H1 (cell line): Measurements from ENCODE around the gene PRDM15.

Source experiments
- ASH2L ChIP-seq: fragments of 200-600, 300-600 bp; sonication (generic); IDR thresholded peaks from one replicate; pipeline ENCODE4 v1.7.1; 2017; ENCODE audit warnings: low read length
- CEBPB ChIP-seq: IDR thresholded peaks from 2 replicates; pipeline ENCODE4 v1.6.1; 2012; ENCODE audit warnings: low read depth, low read length
- MAFK ChIP-seq: IDR thresholded peaks from 2 replicates; pipeline ENCODE4 v1.6.1; 2012; ENCODE audit warnings: low read depth, mild to moderate bottlenecking, improper control_type of control experiment, low read length
- RAD21 ChIP-seq, 2 experiments: IDR thresholded peaks in 1 of 2; conservative IDR thresholded peaks in 1 of 2; 2 replicates each; pipeline ENCODE4 v1.6.1; 2011; ENCODE audit warnings: low read depth in 2 of 2, low read length in 2 of 2, improper control_type of control experiment in 1 of 2, inconsistent platforms in 1 of 2, mild to moderate bottlenecking in 1 of 2, moderate library complexity in 1 of 2
- RBBP5 ChIP-seq: IDR thresholded peaks from 2 replicates; pipeline ENCODE4 v1.7.1; 2012; ENCODE audit warnings: low read depth, mild to moderate bottlenecking, inconsistent platforms, low read length, moderate library complexity, borderline replicate concordance
- TF ChIP-seq, protein P1 (sequence below), 3 experiments: IDR thresholded peaks; 1 replicate in 2 of 3; 2 replicates in 1 of 3; pipeline versions ENCODE4 v1.5.1 to v1.6.1; 2011; ENCODE audit warnings: low read length in 3 of 3, mild to moderate bottlenecking in 3 of 3, inconsistent platforms in 2 of 3, low read depth in 1 of 3, moderate library complexity in 1 of 3; ENCODE audit not compliant: insufficient read depth in 1 of 3; ENCODE audit errors: control extremely low read depth in 1 of 3
- TF ChIP-seq, protein P2 (sequence below): IDR thresholded peaks from 2 replicates; pipeline ENCODE4 v1.6.1; 2011; ENCODE audit warnings: low read length, improper control_type of control experiment
- TF ChIP-seq, protein P3 (sequence below): IDR thresholded peaks from 2 replicates; pipeline ENCODE4 v1.6.1; 2012; ENCODE audit warnings: inconsistent platforms

DNA sequence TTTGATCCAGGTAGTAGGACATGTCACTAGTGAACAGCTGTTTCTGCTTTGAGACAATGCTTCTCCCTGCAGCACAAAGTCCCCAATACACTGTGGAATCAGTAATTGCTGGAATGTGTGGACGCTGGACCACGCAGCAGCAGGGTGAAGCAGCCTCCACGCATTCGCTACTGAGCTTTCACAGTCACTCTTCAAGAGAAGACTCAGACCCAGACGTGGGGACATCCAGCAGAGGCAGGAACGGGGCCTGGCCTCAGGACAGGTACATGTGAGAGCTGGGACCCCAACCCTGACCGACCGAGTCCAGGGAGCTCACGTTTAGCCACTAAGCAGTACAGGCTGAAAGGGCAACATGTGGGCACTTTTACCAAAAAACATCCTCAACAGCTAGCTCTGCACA is 34.1 kb upstream of the PRDM15 start:
- TF ChIP-seq, protein P1, sequence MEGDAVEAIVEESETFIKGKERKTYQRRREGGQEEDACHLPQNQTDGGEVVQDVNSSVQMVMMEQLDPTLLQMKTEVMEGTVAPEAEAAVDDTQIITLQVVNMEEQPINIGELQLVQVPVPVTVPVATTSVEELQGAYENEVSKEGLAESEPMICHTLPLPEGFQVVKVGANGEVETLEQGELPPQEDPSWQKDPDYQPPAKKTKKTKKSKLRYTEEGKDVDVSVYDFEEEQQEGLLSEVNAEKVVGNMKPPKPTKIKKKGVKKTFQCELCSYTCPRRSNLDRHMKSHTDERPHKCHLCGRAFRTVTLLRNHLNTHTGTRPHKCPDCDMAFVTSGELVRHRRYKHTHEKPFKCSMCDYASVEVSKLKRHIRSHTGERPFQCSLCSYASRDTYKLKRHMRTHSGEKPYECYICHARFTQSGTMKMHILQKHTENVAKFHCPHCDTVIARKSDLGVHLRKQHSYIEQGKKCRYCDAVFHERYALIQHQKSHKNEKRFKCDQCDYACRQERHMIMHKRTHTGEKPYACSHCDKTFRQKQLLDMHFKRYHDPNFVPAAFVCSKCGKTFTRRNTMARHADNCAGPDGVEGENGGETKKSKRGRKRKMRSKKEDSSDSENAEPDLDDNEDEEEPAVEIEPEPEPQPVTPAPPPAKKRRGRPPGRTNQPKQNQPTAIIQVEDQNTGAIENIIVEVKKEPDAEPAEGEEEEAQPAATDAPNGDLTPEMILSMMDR (IDR thresholded peaks at IDR 0.05; ENCODE audit: control extremely low read depth in 1 of 3, insufficient read depth in 1 of 3, low read depth in 1 of 3, low read length in 3 of 3): no peak
- TF ChIP-seq RAD21 (IDR thresholded peaks at IDR 0.05 in 1 of 2, conservative IDR thresholded peaks at IDR 0.05 in 1 of 2; ENCODE audit: low read depth in 2 of 2, low read length in 2 of 2): no peak
- TF ChIP-seq ASH2L: no peak
- TF ChIP-seq, protein P2, sequence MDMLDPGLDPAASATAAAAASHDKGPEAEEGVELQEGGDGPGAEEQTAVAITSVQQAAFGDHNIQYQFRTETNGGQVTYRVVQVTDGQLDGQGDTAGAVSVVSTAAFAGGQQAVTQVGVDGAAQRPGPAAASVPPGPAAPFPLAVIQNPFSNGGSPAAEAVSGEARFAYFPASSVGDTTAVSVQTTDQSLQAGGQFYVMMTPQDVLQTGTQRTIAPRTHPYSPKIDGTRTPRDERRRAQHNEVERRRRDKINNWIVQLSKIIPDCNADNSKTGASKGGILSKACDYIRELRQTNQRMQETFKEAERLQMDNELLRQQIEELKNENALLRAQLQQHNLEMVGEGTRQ: no peak
- TF ChIP-seq MAFK: no peak
- TF ChIP-seq, protein P3, sequence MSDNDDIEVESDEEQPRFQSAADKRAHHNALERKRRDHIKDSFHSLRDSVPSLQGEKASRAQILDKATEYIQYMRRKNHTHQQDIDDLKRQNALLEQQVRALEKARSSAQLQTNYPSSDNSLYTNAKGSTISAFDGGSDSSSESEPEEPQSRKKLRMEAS: no peak
- no peak for TF ChIP-seq RBBP5
- TF ChIP-seq CEBPB: no peak
